Uterus (tissue), 2 donors: ENCODE results near the gene MTMR1.

Source experiments
- CTCF ChIP-seq, 4 experiments: fragments of 200-600 bp in 2 of 4; fragments of 450-650 bp in 2 of 4; sonication (generic) in 2 of 4; IDR thresholded peaks; one replicate each; pipeline ENCODE4 v1.5.1; 2016 to 2019; ENCODE audit warnings: antibody characterized with exemption in 4 of 4, mild to moderate bottlenecking in 2 of 4, moderate library complexity in 1 of 4
- POLR2A ChIP-seq, 2 donors: fragments of 450-650 bp; IDR thresholded peaks; one replicate each; pipeline ENCODE4 v1.6.1; 2016; ENCODE audit warnings: antibody characterized with exemption in 2 of 2, mild to moderate bottlenecking in 1 of 2, moderate library complexity in 1 of 2

- TF ChIP-seq CTCF (IDR thresholded peaks at IDR 0.05): no peak
- no peak for TF ChIP-seq POLR2A (IDR thresholded peaks at IDR 0.05)
Measured at GRCh38 chrX:150719621-150720020, 26.4 kb downstream of the MTMR1 start.
